Measurements from ENCODE around the gene DCAF10. TPM values are rescaled to one million over a fixed set of nuclear protein-coding genes. Genes with fewer than 3 reads are reported as not detected.

The DCAF10 gene
- total and polyA plus RNA-seq, 2 of the 13 experiments (the other 11 are each of a cell fraction or from before 2014, with no cell fraction given) = 9.2 to 20.3 TPM

DNA sequence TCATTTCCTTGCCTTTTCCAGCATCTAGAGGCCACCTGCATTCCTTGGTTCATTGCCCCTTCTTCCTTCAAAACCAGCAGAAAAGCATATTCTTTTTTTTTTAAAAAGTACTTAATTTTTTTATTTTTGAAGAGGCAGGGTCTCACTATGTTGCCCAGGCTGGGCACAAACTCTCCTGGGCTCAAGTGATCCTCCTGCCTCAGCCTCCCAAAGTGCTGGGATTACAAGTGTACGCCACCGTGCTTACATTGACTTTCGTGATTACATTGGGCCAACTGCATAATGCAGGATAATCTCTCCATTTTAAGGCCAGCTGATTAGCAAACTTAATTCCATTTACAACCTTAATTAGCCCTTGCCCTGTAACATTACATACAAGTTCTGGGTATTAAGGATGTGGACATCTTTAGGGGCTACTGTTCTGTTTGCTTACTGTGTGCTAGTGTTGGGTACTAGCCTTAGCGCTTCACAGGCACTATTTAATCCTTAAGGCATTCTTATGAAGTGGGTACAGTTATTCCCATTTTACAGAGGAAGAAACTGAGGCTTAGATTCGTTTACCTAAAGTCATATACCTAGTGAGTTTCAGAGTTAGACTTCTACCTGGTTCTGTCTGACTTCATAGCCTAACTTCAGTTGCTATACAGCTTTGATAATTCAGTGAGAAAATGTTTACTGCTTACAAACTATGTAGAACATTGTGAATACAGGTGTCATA lies 69.6 kb downstream of the DCAF10 start:
- no peak overlapping the region for H3K9ac ChIP-seq (ENCODE audit: insufficient read depth, low read depth, low read length)
- no TSS peak for BruUV-seq (replicated peaks)
- ATAC-seq (no peak), DNase-seq (ENCODE audit: low spot score) (no peak), FAIRE-seq (no peak)
- no peak overlapping the region for H3K4me3 ChIP-seq (replicated peaks in 1 of 3; ENCODE audit: insufficient read depth in 1 of 3, low read depth in 2 of 3, low read length in 3 of 3)
- H2AFZ ChIP-seq (ENCODE audit: low read length) = no peak overlapping the region
- no peaks in the 10 kb centered on the region for H3K79me2 ChIP-seq (ENCODE audit: insufficient read depth, low read length)
- 83% methylated on average over 5 of the region's 5 CpGs for WGBS (ENCODE audit: low lambda C conversion rate)
- no peaks in the 10 kb centered on the region for H3K9me3 ChIP-seq (ENCODE audit: low read length)
- no peaks in the 10 kb centered on the region for H3K4me1 ChIP-seq (ENCODE audit: insufficient read depth, low read length)
- no peak overlapping the region for H3K4me2 ChIP-seq (ENCODE audit: low read depth, low read length)
- H4K20me1 ChIP-seq (ENCODE audit: insufficient read depth, low read length) = no peaks in the 10 kb centered on the region
- POLR2A ChIA-PET = no interaction called here
- intact Hi-C loops (cut with micrococcal nuclease; ENCODE audit: unreplicated experiment) (no loop called here), in situ Hi-C loops (cut with HindIII; ENCODE audit: extremely low pct_ligation_motif_present, low pct_unique_long_range_greater_than_20kb) (no loop called here)
- CTCF ChIA-PET (ENCODE audit: low intra/inter-chr PET ratio, low total read pairs) = no interaction called here
- no peaks in the 10 kb centered on the region for H3K36me3 ChIP-seq (replicated peaks in 1 of 2; ENCODE audit: control insufficient read depth in 1 of 2, insufficient read depth in 2 of 2, low read length in 2 of 2)
- H3K27ac ChIP-seq (ENCODE audit: extremely low read length, insufficient read depth, low read length) = no peak overlapping the region
- H3K27me3 ChIP-seq (ENCODE audit: control insufficient read depth in 1 of 2, insufficient read depth in 2 of 2, low read length in 2 of 2) = no peaks in the 10 kb centered on the region
- no peak for TF ChIP-seq ZNF572 (CRISPR knock-in tag; IDR thresholded peaks at IDR 0.05)
- peak; percentile 54 for TF ChIP-seq ZNF629 (CRISPR knock-in tag; conservative IDR thresholded peaks at IDR 0.05)
- TF ChIP-seq, protein P1, sequence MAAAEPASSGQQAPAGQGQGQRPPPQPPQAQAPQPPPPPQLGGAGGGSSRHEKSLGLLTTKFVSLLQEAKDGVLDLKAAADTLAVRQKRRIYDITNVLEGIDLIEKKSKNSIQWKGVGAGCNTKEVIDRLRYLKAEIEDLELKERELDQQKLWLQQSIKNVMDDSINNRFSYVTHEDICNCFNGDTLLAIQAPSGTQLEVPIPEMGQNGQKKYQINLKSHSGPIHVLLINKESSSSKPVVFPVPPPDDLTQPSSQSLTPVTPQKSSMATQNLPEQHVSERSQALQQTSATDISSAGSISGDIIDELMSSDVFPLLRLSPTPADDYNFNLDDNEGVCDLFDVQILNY (CRISPR knock-in tag; conservative IDR thresholded peaks at IDR 0.05) = no peak
- TF ChIP-seq, protein P2, sequence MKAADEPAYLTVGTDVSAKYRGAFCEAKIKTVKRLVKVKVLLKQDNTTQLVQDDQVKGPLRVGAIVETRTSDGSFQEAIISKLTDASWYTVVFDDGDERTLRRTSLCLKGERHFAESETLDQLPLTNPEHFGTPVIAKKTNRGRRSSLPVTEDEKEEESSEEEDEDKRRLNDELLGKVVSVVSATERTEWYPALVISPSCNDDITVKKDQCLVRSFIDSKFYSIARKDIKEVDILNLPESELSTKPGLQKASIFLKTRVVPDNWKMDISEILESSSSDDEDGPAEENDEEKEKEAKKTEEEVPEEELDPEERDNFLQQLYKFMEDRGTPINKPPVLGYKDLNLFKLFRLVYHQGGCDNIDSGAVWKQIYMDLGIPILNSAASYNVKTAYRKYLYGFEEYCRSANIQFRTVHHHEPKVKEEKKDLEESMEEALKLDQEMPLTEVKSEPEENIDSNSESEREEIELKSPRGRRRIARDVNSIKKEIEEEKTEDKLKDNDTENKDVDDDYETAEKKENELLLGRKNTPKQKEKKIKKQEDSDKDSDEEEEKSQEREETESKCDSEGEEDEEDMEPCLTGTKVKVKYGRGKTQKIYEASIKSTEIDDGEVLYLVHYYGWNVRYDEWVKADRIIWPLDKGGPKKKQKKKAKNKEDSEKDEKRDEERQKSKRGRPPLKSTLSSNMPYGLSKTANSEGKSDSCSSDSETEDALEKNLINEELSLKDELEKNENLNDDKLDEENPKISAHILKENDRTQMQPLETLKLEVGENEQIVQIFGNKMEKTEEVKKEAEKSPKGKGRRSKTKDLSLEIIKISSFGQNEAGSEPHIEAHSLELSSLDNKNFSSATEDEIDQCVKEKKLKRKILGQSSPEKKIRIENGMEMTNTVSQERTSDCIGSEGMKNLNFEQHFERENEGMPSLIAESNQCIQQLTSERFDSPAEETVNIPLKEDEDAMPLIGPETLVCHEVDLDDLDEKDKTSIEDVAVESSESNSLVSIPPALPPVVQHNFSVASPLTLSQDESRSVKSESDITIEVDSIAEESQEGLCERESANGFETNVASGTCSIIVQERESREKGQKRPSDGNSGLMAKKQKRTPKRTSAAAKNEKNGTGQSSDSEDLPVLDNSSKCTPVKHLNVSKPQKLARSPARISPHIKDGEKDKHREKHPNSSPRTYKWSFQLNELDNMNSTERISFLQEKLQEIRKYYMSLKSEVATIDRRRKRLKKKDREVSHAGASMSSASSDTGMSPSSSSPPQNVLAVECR (CRISPR knock-in tag; IDR thresholded peaks at IDR 0.05; ENCODE audit: borderline replicate concordance) = no peak
- TF ChIP-seq, protein P3, sequence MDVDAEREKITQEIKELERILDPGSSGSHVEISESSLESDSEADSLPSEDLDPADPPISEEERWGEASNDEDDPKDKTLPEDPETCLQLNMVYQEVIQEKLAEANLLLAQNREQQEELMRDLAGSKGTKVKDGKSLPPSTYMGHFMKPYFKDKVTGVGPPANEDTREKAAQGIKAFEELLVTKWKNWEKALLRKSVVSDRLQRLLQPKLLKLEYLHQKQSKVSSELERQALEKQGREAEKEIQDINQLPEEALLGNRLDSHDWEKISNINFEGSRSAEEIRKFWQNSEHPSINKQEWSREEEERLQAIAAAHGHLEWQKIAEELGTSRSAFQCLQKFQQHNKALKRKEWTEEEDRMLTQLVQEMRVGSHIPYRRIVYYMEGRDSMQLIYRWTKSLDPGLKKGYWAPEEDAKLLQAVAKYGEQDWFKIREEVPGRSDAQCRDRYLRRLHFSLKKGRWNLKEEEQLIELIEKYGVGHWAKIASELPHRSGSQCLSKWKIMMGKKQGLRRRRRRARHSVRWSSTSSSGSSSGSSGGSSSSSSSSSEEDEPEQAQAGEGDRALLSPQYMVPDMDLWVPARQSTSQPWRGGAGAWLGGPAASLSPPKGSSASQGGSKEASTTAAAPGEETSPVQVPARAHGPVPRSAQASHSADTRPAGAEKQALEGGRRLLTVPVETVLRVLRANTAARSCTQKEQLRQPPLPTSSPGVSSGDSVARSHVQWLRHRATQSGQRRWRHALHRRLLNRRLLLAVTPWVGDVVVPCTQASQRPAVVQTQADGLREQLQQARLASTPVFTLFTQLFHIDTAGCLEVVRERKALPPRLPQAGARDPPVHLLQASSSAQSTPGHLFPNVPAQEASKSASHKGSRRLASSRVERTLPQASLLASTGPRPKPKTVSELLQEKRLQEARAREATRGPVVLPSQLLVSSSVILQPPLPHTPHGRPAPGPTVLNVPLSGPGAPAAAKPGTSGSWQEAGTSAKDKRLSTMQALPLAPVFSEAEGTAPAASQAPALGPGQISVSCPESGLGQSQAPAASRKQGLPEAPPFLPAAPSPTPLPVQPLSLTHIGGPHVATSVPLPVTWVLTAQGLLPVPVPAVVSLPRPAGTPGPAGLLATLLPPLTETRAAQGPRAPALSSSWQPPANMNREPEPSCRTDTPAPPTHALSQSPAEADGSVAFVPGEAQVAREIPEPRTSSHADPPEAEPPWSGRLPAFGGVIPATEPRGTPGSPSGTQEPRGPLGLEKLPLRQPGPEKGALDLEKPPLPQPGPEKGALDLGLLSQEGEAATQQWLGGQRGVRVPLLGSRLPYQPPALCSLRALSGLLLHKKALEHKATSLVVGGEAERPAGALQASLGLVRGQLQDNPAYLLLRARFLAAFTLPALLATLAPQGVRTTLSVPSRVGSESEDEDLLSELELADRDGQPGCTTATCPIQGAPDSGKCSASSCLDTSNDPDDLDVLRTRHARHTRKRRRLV (CRISPR knock-in tag; IDR thresholded peaks at IDR 0.05) = no peak
- TF ChIP-seq ISX (CRISPR knock-in tag; conservative IDR thresholded peaks at IDR 0.05) = no peak
- no peak for TF ChIP-seq ZNF3 (CRISPR knock-in tag; IDR thresholded peaks at IDR 0.05)
- 0 out of 2 replicates have a peak, but pooled peaks have one; percentile 11 for TF ChIP-seq ZNF121 (CRISPR knock-in tag; IDR thresholded peaks at IDR 0.05)

Data from HepG2 (cell line).